ENCODE data around the gene KRT5. TPM values are rescaled to one million over a fixed set of nuclear protein-coding genes. Genes with fewer than 3 reads are reported as not detected.

KRT5 gene
- total and polyA plus RNA-seq, 2 experiments from 2014 or later: not detected

GRCh38 chr12:52524898-52525591, 4.9 kb upstream of the KRT5 start:
- H3K4me1 Mint-ChIP-seq: peaks cover 15% of the 10 kb centered on the region; the same call in 1 of the 3 replicates
- no peaks in the 10 kb centered on the region for H3K27me3 ChIP-seq (ENCODE audit: insufficient read depth)
- H2AFZ ChIP-seq: no peak overlapping the region
- H3K36me3 ChIP-seq (ENCODE audit: insufficient read depth): no peaks in the 10 kb centered on the region
- no peak overlapping the region for H3K27ac ChIP-seq (ENCODE audit: low read depth)
- no peak overlapping the region for H3K27ac Mint-ChIP-seq
- H3F3A ChIP-seq (replicated peaks; ENCODE audit: low read depth): no peaks in the 10 kb centered on the region
- H3K36me3 Mint-ChIP-seq (ENCODE audit: low read depth): no peaks in the 10 kb centered on the region
- H3K79me2 ChIP-seq (replicated peaks; ENCODE audit: insufficient read depth): no peaks in the 10 kb centered on the region
- no peaks in the 10 kb centered on the region for H3K9me2 ChIP-seq (ENCODE audit: insufficient read depth)
- no peaks in the 10 kb centered on the region for H4K20me1 ChIP-seq (replicated peaks; ENCODE audit: insufficient read depth)
- no peak overlapping the region for H3K4me2 ChIP-seq
- ATAC-seq (no peak), DNase-seq (ENCODE audit: low spot score) (no peak)
- no peaks in the 10 kb centered on the region for H3K4me1 ChIP-seq (ENCODE audit: insufficient read depth)
- H3K9me3 Mint-ChIP-seq: no peaks in the 10 kb centered on the region
- no peak overlapping the region for H3K4me3 ChIP-seq
- TF ChIP-seq EZH2 (IDR thresholded peaks at IDR 0.05; ENCODE audit: low read depth, unreplicated experiment) (no peak), ETS1 (IDR thresholded peaks at IDR 0.05) (no peak), ZNF331 (CRISPR knock-in tag; IDR thresholded peaks at IDR 0.05; ENCODE audit: low read depth) (no peak), ZNF462 (CRISPR knock-in tag; IDR thresholded peaks at IDR 0.05) (no peak), CREB1 (CRISPR knock-in tag; IDR thresholded peaks at IDR 0.05; ENCODE audit: low read depth) (no peak), EZH2phosphoT487 (IDR thresholded peaks at IDR 0.05; ENCODE audit: unreplicated experiment) (no peak)
- peaks cover 12% of the 10 kb centered on the region for H3K27me3 Mint-ChIP-seq (ENCODE audit: insufficient read depth, low read depth, poor library complexity)
- H3K4me3 Mint-ChIP-seq: no peak overlapping the region
